AG04450 (cell line): ENCODE results near the gene TFDP2. TPM values are rescaled to one million over a fixed set of nuclear protein-coding genes. Genes with fewer than 3 reads are reported as not detected.

Experiments
- CTCF ChIA-PET: fragments of 300-600, 350-600 bp; formaldehyde crosslinking; extraction: SDS; loops from one replicate; lab custom pipeline; 2022; ENCODE audit warnings: antibody characterized with exemption, inconsistent platforms; lab: Charles Lee
- POLR2A ChIA-PET: fragments of 350-600 bp; formaldehyde crosslinking; extraction: SDS; loops from one replicate; lab custom pipeline; 2021; ENCODE audit warnings: antibody characterized with exemption, inconsistent platforms; lab: Yijun Ruan, JAX
- DNase-seq: peaks from one replicate; pipeline ENCODE4 v3.0.0-alpha.2; 2011; ENCODE audit warnings: low read depth, low spot score
- H3K27ac ChIP-seq: one replicate; pipeline ENCODE4 v1.5.1; 2012; ENCODE audit warnings: low read depth, low read length, control low read depth
- H3K27me3 ChIP-seq: one replicate; pipeline ENCODE4 v1.6.0; 2012; ENCODE audit warnings: low read length; ENCODE audit not compliant: control insufficient read depth, insufficient read depth
- H3K4me3 ChIP-seq: 2 replicates; pipeline ENCODE4 v1.5.1; 2011; ENCODE audit warnings: mild to moderate bottlenecking, low read depth, low read length, control low read depth
- H3K9me3 ChIP-seq: 2 replicates; pipeline ENCODE4 v1.5.1; 2012; ENCODE audit warnings: low read length; ENCODE audit not compliant: control insufficient read depth, insufficient read depth
- CTCF ChIP-seq: IDR thresholded peaks from 2 replicates; pipeline ENCODE4 v1.5.1; 2011; ENCODE audit warnings: low read depth, low read length, control low read depth, inconsistent platforms
- polyA plus RNA-seq: library from polyadenylated mRNA; depleted of rRNA; stranded (reverse); fragments of >200 nt; gene quantifications from 2 replicates; pipeline ENCODE4 v1.2.3, GENCODE V29; 2011

The TFDP2 gene
- polyA plus RNA-seq, 1 experiment = 63.4 TPM

GRCh38 chr3:142174559-142174958 lies 25.2 kb upstream of the TFDP2 start:
- Histone ChIP-seq H3K9me3 (no peaks in the 10 kb centered on the region), H3K27me3 (no peaks in the 10 kb centered on the region), H3K4me3 (no peak overlapping the region), H3K27ac (no peak overlapping the region)
- ChIA-PET CTCF (no interaction called here), POLR2A (no interaction called here)
- TF ChIP-seq CTCF = no peak
- no peak for DNase-seq

- DNase-seq = no peak
- POLR2A ChIA-PET = no interaction called here
- Histone ChIP-seq H3K4me3 (no peak overlapping the region), H3K9me3 (no peaks in the 10 kb centered on the region), H3K27ac (no peak overlapping the region), H3K27me3 (no peaks in the 10 kb centered on the region)
- CTCF ChIA-PET = interaction anchor here (1.0 kb wide), 1 partner anchor 12 kb away, joined by 3 read pairs; no protein-coding TSS in a partner anchor
- no peak for TF ChIP-seq CTCF
Observed at GRCh38 chr3:142168514-142168913, 19.2 kb upstream of the TFDP2 start.

GRCh38 chr3:142165194-142165593 lies 15.8 kb upstream of the TFDP2 start:
- no peak overlapping the region for H3K27ac ChIP-seq
- no peaks in the 10 kb centered on the region for H3K27me3 ChIP-seq
- ChIA-PET POLR2A (no interaction called here), CTCF (interaction anchor here (0.6 to 3.2 kb wide), 4 partner anchors 15 to 115 kb away, joined by 4 to 13 read pairs (median 6); no protein-coding TSS in a partner anchor)
- H3K4me3 ChIP-seq = no peak overlapping the region
- H3K9me3 ChIP-seq = no peaks in the 10 kb centered on the region
- no peak for TF ChIP-seq CTCF
- no peak for DNase-seq

- no peak for DNase-seq
- ChIA-PET CTCF (no interaction called here), POLR2A (no interaction called here)
Observed at GRCh38 chr3:142159083-142159740, 9.9 kb upstream of the TFDP2 start.

More at GRCh38 chr3:142159083-142159740, 9.9 kb upstream of the TFDP2 start:
- Histone ChIP-seq H3K27ac (no peak overlapping the region), H3K9me3 (no peaks in the 10 kb centered on the region), H3K27me3 (no peaks in the 10 kb centered on the region), H3K4me3 (no peak overlapping the region)
- no peak for TF ChIP-seq CTCF
